H9 (cell line): ENCODE data around the gene HPS4. TPM values are rescaled to one million over a fixed set of nuclear protein-coding genes. Genes with fewer than 3 reads are reported as not detected.
A peak's percentile ranks its signal among the peaks of the same experiment; 100 is the strongest.

Experiments used
- DNase-seq: peaks from one replicate; pipeline ENCODE4 v3.0.0-alpha.2; 2017
- H2AFZ ChIP-seq: one replicate; pipeline ENCODE4 v1.6.1; 2013; ENCODE audit warnings: mild to moderate bottlenecking, low read length, control low read depth, moderate library complexity
- H2AK5ac ChIP-seq: 2 replicates; pipeline ENCODE4 v1.6.1; 2013; ENCODE audit warnings: low read length, control low read depth, mixed read lengths; ENCODE audit not compliant: insufficient read length
- H2BK120ac ChIP-seq: one replicate; pipeline ENCODE4 v1.6.1; 2013; ENCODE audit warnings: low read depth, mild to moderate bottlenecking, low read length, control low read depth, inconsistent platforms; ENCODE audit not compliant: poor library complexity, severe bottlenecking
- H2BK12ac ChIP-seq: 2 replicates; pipeline ENCODE4 v1.6.1; 2013; ENCODE audit warnings: low read length, control low read depth, mixed read lengths, low read depth; ENCODE audit not compliant: insufficient read length
- H2BK15ac ChIP-seq: 2 replicates; pipeline ENCODE4 v1.6.1; 2013; ENCODE audit warnings: low read depth, low read length, control low read depth
- H2BK20ac ChIP-seq: one replicate; pipeline ENCODE4 v1.6.1; 2013; ENCODE audit warnings: low read depth, mild to moderate bottlenecking, low read length, control low read depth, inconsistent platforms; ENCODE audit not compliant: poor library complexity, severe bottlenecking
- H2BK5ac ChIP-seq: 2 replicates; pipeline ENCODE4 v1.6.1; 2013; ENCODE audit warnings: low read length, control low read depth, mixed read lengths; ENCODE audit not compliant: insufficient read length
- H3K14ac ChIP-seq: 2 replicates; pipeline ENCODE4 v1.6.1; 2013; ENCODE audit warnings: low read length, control low read depth; ENCODE audit not compliant: insufficient read depth
- H3K18ac ChIP-seq: 2 replicates; pipeline ENCODE4 v1.6.1; 2013; ENCODE audit warnings: low read depth, mild to moderate bottlenecking, mixed read lengths, low read length, control low read depth; ENCODE audit not compliant: insufficient read length
- H3K23ac ChIP-seq: 2 replicates; pipeline ENCODE4 v1.6.1; 2013; ENCODE audit warnings: low read length, control low read depth, mixed read lengths, low read depth; ENCODE audit not compliant: insufficient read length
- H3K23me2 ChIP-seq: 2 replicates; pipeline ENCODE4 v1.6.1; 2013; ENCODE audit warnings: low read depth, mild to moderate bottlenecking, mixed read lengths, low read length, control low read depth; ENCODE audit not compliant: insufficient read length, poor library complexity, severe bottlenecking
- H3K27ac ChIP-seq: 2 replicates; pipeline ENCODE4 v1.5.1; 2013; ENCODE audit warnings: low read length, control low read depth, mixed read lengths, low read depth; ENCODE audit not compliant: insufficient read length
- H3K27me3 ChIP-seq: 2 replicates; pipeline ENCODE4 v1.6.1; 2013; ENCODE audit warnings: low read length, control low read depth, inconsistent platforms; ENCODE audit not compliant: insufficient read depth
- H3K4ac ChIP-seq: 2 replicates; pipeline ENCODE4 v1.6.1; 2013; ENCODE audit warnings: low read depth, mild to moderate bottlenecking, control low read depth, inconsistent platforms, low read length, moderate library complexity
- H3K4me1 ChIP-seq: 2 replicates; pipeline ENCODE4 v1.6.1; 2013; ENCODE audit warnings: low read length, control low read depth, inconsistent platforms; ENCODE audit not compliant: insufficient read depth
- H3K4me2 ChIP-seq: 2 replicates; pipeline ENCODE4 v1.6.1; 2013; ENCODE audit warnings: low read length, control low read depth, mixed read lengths; ENCODE audit not compliant: insufficient read length, insufficient read depth
- H3K56ac ChIP-seq: 2 replicates; pipeline ENCODE4 v1.6.1; 2013; ENCODE audit warnings: low read depth, mild to moderate bottlenecking, mixed read lengths, low read length, control low read depth; ENCODE audit not compliant: insufficient read length
- H3K79me1 ChIP-seq: 2 replicates; pipeline ENCODE4 v1.6.1; 2013; ENCODE audit warnings: low read depth, mild to moderate bottlenecking, moderate library complexity, low read length, control low read depth, inconsistent platforms; ENCODE audit not compliant: insufficient read depth, poor library complexity, severe bottlenecking
- H3K79me2 ChIP-seq: 2 replicates; pipeline ENCODE4 v1.6.1; 2013; ENCODE audit warnings: low read length, control low read depth, inconsistent platforms; ENCODE audit not compliant: insufficient read depth
- H3K9ac ChIP-seq: 2 replicates; pipeline ENCODE4 v1.6.1; 2013; ENCODE audit warnings: low read length, control low read depth, mixed read lengths; ENCODE audit not compliant: insufficient read length; ENCODE audit errors: extremely low read depth
- H3K9me3 ChIP-seq: one replicate; pipeline ENCODE4 v1.6.1; 2013; ENCODE audit warnings: low read depth, low read length, inconsistent platforms; ENCODE audit not compliant: control insufficient read depth
- H3T11ph ChIP-seq: one replicate; pipeline ENCODE4 v1.6.1; 2013; ENCODE audit warnings: mild to moderate bottlenecking, low read length, control low read depth, inconsistent platforms
- H4K20me1 ChIP-seq: one replicate; pipeline ENCODE4 v1.6.1; 2013; ENCODE audit not compliant: control insufficient read depth, insufficient read length, insufficient read depth
- H4K5ac ChIP-seq: 2 replicates; pipeline ENCODE4 v1.6.1; 2013; ENCODE audit warnings: low read depth, mild to moderate bottlenecking, mixed read lengths, low read length, control low read depth; ENCODE audit not compliant: insufficient read length
- H4K8ac ChIP-seq: replicated peaks from 2 replicates; pipeline ENCODE4 v1.6.1; 2013; ENCODE audit warnings: low read length, control low read depth, mixed read lengths, low read depth; ENCODE audit not compliant: insufficient read length
- H4K91ac ChIP-seq: 2 replicates; pipeline ENCODE4 v1.6.1; 2013; ENCODE audit warnings: low read depth, mild to moderate bottlenecking, moderate library complexity, mixed read lengths, low read length, control low read depth; ENCODE audit not compliant: insufficient read length
- H3K27ac Mint-ChIP-seq, 3 experiments: 2 replicates in 2 of 3; 3 replicates in 1 of 3; pipeline ENCODE4 v1.8.0; 2020 to 2021; ENCODE audit warnings: mixed read lengths in 3 of 3, mild to moderate bottlenecking in 1 of 3, moderate library complexity in 1 of 3
- H3K27me3 Mint-ChIP-seq: 2 replicates; pipeline ENCODE4 v1.8.0; 2021; ENCODE audit warnings: low read depth, mild to moderate bottlenecking, moderate library complexity, mixed read lengths
- H3K36me3 Mint-ChIP-seq, 3 experiments: 2 replicates in 2 of 3; 3 replicates in 1 of 3; pipeline ENCODE4 v1.8.0; 2020 to 2021; ENCODE audit warnings: low read depth in 3 of 3, mixed read lengths in 3 of 3; ENCODE audit not compliant: insufficient read depth in 1 of 3
- H3K4me1 Mint-ChIP-seq, 2 experiments: 2 replicates each; pipeline ENCODE4 v1.8.0; 2020; ENCODE audit warnings: mixed read lengths in 2 of 2
- H3K4me3 Mint-ChIP-seq, 2 experiments: 2 replicates in 1 of 2; 3 replicates in 1 of 2; pipeline ENCODE4 v1.8.0; 2020 to 2021; ENCODE audit warnings: mild to moderate bottlenecking in 2 of 2, mixed read lengths in 2 of 2, moderate library complexity in 1 of 2
- H3K9me3 Mint-ChIP-seq, 2 experiments: 2 replicates in 1 of 2; 3 replicates in 1 of 2; pipeline ENCODE4 v1.8.0; 2020; ENCODE audit warnings: mild to moderate bottlenecking in 2 of 2, mixed read lengths in 2 of 2, moderate library complexity in 1 of 2
- CTCF ChIP-seq: fragments of 200-600 bp; sonication (generic); conservative IDR thresholded peaks from 3 replicates; pipeline ENCODE4 v1.8.0; 2021; ENCODE audit warnings: antibody characterized with exemption, mild to moderate bottlenecking
- WGBS: extraction: QIAGEN DNeasy Blood & Tissue Kit; methylation state at CpG from one replicate; pipeline ENCODE4 v1.1.7; 2013; ENCODE audit warnings: missing lambda C conversion rate, low lambda C conversion rate, mixed read lengths; ENCODE audit not compliant: insufficient read length; ENCODE audit errors: extremely low coverage; 5-methylcytosine and 5-hydroxymethylcytosine counted together
- total RNA-seq: library from RNA; stranded (reverse); gene quantifications from 2 replicates; pipeline ENCODE4 v1.2.1, GENCODE V29; 2021

The HPS4 gene
- total RNA-seq, 1 experiment from 2014 or later: 26.2 TPM

- H3T11ph ChIP-seq: no peak overlapping the region
- H3K56ac ChIP-seq: no peak overlapping the region
- peaks cover 2% of the 10 kb centered on the region; the same call in 1 of the 2 replicates for H3K79me2 ChIP-seq
- no peak overlapping the region for H2AK5ac ChIP-seq
- H3K4me1 ChIP-seq: 0 out of 2 replicates have a peak, but pooled peaks cover 4% of the 10 kb centered on the region
- peaks cover 2% of the 10 kb centered on the region; the same call in 1 of the 2 replicates for H3K27me3 ChIP-seq
- Mint-ChIP-seq H3K27me3 (no peaks in the 10 kb centered on the region), H3K36me3 (peaks cover 57 to 81% (median 78%) of the 10 kb centered on the region in 3 experiments), H3K27ac (peak overlapping the region; percentile 87 to 88 (median 87); a peak in 6 of 7 replicates), H3K4me3 (peak overlapping the region in 1 of 2 experiments; percentile 20; a peak in 2 of 5 replicates), H3K9me3 (no peaks in the 10 kb centered on the region; a peak in 1 of 5 replicates), H3K4me1 (peaks cover 7 to 9% of the 10 kb centered on the region in 2 experiments)
- H2BK5ac ChIP-seq: no peak overlapping the region
- no peaks in the 10 kb centered on the region for H3K9me3 ChIP-seq
- H3K18ac ChIP-seq: peak overlapping the region; percentile 7
- no peaks in the 10 kb centered on the region for H3K23me2 ChIP-seq
- peak; percentile 77 for TF ChIP-seq CTCF
- no peaks in the 10 kb centered on the region for H3K79me1 ChIP-seq
- no peak overlapping the region for H3K9ac ChIP-seq
- H3K27ac ChIP-seq: no peak overlapping the region
- H3K4ac ChIP-seq: no peak overlapping the region
- no peak overlapping the region for H2AFZ ChIP-seq
- H3K23ac ChIP-seq: no peak overlapping the region
- no peak overlapping the region for H3K14ac ChIP-seq
- no peak overlapping the region for H2BK120ac ChIP-seq
- H4K8ac ChIP-seq: no peak overlapping the region
- peak; percentile 80 for DNase-seq
- WGBS: no CpG with 5 or more reads among the region's 3 CpGs
- H2BK20ac ChIP-seq: no peak overlapping the region
- no peak overlapping the region for H4K5ac ChIP-seq
- H4K20me1 ChIP-seq: no peaks in the 10 kb centered on the region
- H4K91ac ChIP-seq: no peak overlapping the region
- H2BK12ac ChIP-seq: no peak overlapping the region
- no peak overlapping the region for H2BK15ac ChIP-seq
- no peak overlapping the region for H3K4me2 ChIP-seq
These were observed 19.3 kb upstream of the HPS4 start for GRCh38 chr22:26502688-26503561.
